GM23338 (cell line): ENCODE results near the gene CD2AP. TPM values are rescaled to one million over a fixed set of nuclear protein-coding genes. Genes with fewer than 3 reads are reported as not detected.

Experiments used
- CREB1 ChIP-seq: fragments of 250-450 bp; sonication (Bioruptor Pico); IDR thresholded peaks from 2 replicates; pipeline ENCODE4 v1.5.0; 2020; ENCODE audit warnings: low read depth, mild to moderate bottlenecking, moderate library complexity
- NANOG ChIP-seq: IDR thresholded peaks from 2 replicates; pipeline ENCODE4 v1.6.1; 2016; ENCODE audit warnings: antibody characterized with exemption, borderline replicate concordance
- REST ChIP-seq: IDR thresholded peaks from one replicate; pipeline ENCODE4 v1.6.1; 2018; ENCODE audit warnings: antibody characterized with exemption; ENCODE audit not compliant: unreplicated experiment
- ZNF114 ChIP-seq: fragments of 250-450 bp; sonication (Bioruptor Pico); IDR thresholded peaks from 2 replicates; pipeline ENCODE4 v1.5.0; 2020; ENCODE audit warnings: mild to moderate bottlenecking, moderate library complexity
- ZNF462 ChIP-seq: fragments of 250-450 bp; sonication (Bioruptor Pico); IDR thresholded peaks from 2 replicates; pipeline ENCODE4 v1.5.0; 2020; ENCODE audit warnings: mild to moderate bottlenecking, moderate library complexity
- polyA plus RNA-seq: library from polyadenylated mRNA; unstranded; fragments of >200 nt; fragmentation: Nextera tagmentation; extraction: Ambion mirVana; gene quantifications from 2 replicates; pipeline ENCODE4 v1.2.1, GENCODE V29; 2016
- total RNA-seq: library from RNA; depleted of rRNA; stranded (reverse); fragments of >200 nt; shearing (Covaris generic); gene quantifications from 2 replicates; pipeline ENCODE4 v1.2.3, GENCODE V29; 2014

Gene CD2AP
- total and polyA plus RNA-seq, 2 experiments from 2014 or later: 38.0 to 93.2 TPM

- TF ChIP-seq ZNF462 (CRISPR knock-in tag) (no peak), CREB1 (no peak), ZNF114 (CRISPR knock-in tag) (no peak), REST (no peak), NANOG (no peak)
Measured at GRCh38 chr6:47434372-47435253, 43.0 kb upstream of the CD2AP start (continued).
